SKM-1 treated with dmso at 0.1 percent for 144 hours (cell line): Measurements from ENCODE around the gene USP2.
"Not testable (repeated sequence)": the region's sequence is repeated elsewhere in the genome, so short reads cannot be mapped to it uniquely, and the experiment has no call there.

Experiments
- DNase-seq: peaks from one replicate; lab custom pipeline; 2025; ENCODE audit not compliant: unreplicated experiment; lab: John Stamatoyannopoulos, UW

The USP2 gene

GRCh38 chr11:119414734-119415133 is 33.2 kb upstream of the USP2 start:
- no peak for DNase-seq

DNA sequence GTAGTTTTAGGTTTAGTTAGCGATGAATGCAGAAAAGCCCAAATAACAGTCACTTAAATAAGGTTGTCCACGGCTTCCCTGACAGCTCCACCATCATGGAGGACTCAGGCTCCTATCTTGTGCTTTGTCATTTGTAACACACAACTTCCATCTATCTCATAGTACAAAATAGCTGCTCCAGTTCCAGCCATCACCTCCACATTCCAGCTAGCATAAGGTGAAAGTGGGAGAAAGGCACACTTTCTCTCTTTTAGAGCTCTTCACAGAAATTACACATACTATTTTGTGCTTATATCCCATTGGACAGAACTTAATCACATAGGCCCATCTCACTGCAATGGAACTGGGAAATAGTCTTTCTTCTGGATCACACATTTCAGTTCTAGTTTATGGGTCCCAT is 32.8 kb upstream of the USP2 start:
- DNase-seq: no peak

DNA sequence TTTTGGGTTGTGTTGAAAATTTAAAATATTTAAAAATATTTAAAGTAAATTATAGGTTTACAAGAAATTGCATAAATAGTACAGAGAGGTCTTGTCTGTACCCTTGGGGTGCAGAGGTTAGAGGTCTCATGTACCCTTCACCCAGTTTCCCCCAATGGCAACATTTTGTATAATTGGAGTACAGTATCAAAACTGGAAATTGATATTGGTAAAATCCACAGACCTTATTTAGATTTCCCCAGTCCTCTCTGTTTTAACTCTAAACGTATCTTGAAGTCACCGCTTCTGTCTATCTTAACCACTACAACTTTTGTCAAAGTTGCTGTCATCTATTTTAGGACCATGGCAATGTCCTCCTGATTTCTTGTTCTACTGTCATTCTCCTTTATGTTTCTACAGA is 30.6 kb upstream of the USP2 start:
- DNase-seq: no peak

- no peak for DNase-seq
These were observed 29.0 kb upstream of the USP2 start for GRCh38 chr11:119410501-119410900.

GRCh38 chr11:119409731-119410130 is 28.2 kb upstream of the USP2 start:
- DNase-seq: no peak

DNA sequence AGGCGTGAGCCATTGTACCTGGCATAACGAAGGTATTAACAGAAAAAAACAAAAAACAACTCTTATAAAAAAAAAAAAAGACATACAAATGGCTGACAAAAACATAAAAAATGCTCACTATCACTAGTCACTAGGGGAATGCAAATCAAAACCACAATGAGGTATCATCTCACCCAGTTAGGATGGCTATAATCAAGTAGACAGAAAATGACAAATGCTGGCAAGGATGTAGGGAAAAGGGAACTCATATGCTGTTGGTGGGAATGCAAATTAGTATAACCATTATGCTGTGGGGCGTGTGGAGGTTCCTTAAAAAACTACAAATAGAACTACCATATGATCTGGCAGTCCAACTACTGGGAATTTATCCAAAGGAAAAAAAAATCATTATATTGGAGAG is 24.5 kb upstream of the USP2 start:
- DNase-seq: no peak

- DNase-seq: not testable (repeated sequence)
These were observed 24.0 kb upstream of the USP2 start for GRCh38 chr11:119405448-119405847.

DNA sequence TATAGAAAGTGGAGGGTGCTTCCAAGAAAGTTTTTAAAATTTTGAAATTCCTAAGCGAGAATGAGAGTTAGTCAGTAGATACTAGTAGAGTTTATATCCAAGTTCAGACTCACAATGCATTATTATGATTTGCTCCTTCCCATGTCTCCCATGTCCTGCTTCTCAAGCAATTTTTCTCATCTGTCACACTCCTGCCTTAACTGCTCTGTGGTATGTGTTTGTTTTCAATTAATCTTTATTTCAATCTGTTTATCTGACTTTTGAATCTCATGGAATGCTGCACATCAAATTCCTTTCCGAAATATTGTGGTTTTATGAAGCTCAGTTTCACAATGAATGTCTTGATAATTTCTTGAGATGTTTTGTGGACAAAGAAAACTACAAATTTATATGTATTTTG is 23.4 kb upstream of the USP2 start:
- DNase-seq: no peak

DNA sequence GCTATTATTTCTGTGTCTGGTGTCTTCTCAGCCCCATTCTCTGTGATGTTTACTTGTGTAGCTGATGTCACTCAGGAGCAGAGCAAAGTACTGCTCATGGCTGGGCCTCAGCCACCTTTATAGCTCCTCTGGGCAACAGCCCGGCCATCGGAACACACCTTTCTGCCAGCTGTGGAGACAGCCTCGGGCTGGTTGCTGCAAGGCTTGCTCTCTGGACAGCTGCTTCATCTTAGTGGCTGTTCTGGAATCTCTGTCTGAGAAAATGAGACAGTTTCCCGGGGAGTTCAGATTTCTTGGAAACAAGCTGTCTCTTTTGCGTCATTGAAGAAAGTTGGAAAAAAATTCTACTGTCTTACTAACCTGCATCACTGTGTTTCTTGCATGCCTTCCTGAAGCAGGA is 21.5 kb upstream of the USP2 start:
- no peak for DNase-seq

DNA sequence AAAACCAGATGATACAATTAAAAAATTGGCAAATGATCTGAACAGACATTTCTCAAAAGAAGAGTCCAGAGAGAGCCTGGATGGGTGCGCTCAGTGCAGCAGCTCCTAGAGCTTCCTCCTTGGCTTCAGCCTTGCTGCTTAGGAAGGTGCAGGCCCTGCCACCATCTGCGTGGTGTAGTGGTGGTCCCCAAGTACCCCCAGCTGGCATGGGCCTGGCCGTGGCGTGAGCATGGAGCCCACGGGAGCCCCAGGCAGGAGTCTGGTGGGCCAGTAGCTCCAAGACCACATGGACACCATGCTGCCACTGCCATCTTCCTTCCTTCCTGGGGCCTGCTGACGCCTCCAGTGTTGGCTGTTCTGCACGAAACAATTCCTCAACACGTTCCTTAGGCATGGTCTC is 21.0 kb upstream of the USP2 start:
- DNase-seq: no peak

DNA sequence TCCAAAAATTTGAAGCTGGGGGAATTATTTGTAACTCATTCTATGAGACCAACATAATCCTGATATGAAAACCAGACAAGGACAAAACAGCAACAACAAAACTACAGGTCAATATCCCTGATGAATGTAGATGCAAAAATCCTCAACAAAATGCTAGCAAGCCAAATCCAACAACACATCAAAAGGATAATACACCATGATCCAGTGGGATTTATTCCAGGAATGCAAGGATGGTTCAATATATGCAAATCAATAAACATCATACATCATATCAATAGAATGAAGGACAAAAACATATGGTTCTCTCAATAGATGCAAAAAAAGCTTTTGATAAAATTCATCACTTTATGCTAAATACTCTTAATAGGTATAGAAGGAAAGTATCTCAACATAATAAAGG is 19.4 kb upstream of the USP2 start:
- no peak for DNase-seq

- no peak for DNase-seq
These were observed 16.2 kb upstream of the USP2 start for GRCh38 chr11:119397740-119398139.

DNA sequence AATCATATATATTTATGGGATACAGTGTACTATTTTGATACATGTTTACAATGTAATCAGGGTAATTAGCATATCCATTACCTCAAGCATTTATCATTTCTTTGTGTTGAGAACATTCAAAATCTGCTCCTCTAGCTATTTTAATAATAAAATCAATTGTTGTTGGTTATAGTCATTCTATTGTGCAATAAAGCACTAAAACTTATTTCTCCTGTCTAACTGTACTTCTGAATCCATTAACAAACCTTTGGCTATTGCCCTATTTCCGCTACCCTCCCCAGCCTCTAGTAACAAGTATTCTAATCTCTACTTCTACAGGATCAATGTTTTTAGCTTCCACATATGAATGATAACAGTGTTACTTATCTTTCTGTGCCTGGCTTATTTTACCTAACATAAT is 15.3 kb upstream of the USP2 start:
- no peak for DNase-seq

- no peak for DNase-seq
These were observed 9.8 kb upstream of the USP2 start for GRCh38 chr11:119391275-119391674.

GRCh38 chr11:119389611-119390254 is 8.2 kb upstream of the USP2 start:
- peak; percentile 8 for DNase-seq

DNA sequence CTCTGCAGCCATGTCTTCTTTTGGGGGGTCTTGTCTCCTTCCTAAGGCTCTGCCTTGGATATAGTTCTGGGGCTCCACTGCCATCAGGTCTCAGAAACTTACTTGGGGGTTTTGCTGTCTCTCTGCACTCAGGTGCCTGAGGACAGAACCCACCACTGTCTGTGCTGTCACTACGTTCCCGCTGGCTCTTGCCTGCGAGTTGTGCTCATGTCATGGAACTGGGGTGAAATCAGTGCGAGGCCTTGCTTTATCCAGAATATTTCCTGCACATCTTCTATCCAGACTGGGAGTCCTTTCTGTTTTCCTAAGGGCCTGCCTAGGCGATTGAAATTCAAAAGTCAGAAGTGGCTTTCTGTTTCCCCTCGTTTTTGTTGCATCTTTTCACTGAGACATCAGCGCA is 6.6 kb upstream of the USP2 start:
- DNase-seq: no peak

DNA sequence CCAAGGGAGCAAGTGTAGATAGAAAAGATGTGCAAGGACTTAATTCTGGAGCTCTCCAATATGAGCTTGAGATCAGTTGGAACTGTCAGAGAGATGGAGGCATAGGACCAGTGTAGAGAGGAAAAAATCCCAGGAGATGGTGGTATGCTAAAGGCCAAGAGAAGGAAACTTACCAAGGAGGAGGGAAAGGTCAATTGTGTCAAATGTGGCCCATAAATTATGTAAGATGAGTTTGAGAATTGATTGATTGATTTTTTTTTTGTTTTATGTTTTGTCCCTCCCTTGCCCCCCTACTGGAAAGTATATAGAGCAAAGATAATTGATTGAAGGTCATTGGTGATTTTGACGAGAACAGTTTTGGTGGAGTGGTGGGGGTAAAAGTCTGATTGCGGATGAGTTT is 2.8 kb upstream of the USP2 start:
- no peak for DNase-seq

DNA sequence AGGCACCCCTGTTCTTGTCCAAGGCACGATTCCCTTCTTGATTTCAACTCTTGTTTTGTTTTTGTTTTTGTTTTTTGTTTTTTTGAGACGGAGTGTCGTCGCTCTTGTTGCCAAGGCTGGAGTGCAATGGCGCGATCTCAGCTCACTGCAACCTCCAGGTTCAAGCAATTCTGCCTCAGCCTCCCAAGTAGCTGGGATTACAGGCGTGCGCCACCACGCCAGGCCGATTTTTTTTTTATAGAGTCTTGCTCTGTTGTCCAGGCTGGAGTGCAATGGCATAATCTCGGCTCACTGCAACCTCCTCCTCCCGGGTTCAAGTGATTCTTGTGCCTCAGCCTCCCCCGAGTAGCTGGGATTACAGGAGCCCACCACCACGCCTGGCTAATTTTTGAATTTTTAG is 1.0 kb upstream of the USP2 start:
- not testable (repeated sequence) for DNase-seq

GRCh38 chr11:119382101-119382500 is 611 bp upstream of the USP2 start:
- DNase-seq: no peak

DNA sequence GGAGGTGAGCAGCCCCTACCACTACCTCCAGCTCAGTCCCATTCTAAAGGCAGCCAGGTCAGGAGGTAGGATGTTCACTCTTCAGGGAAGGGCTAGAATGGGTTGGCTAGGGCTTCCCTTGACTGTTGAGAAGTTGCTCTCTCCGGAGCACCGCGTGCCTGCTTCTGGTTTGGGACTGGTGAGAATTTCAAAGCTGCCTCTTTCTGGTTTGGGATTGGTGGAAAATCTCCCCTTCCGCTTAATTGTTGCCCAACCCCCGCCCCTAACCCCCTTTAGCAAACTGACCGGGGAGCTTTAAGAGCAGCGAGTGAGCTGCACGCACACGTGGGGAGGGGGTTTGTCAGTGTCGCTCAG is 686 bp downstream of the USP2 start:
- no peak for DNase-seq

DNA sequence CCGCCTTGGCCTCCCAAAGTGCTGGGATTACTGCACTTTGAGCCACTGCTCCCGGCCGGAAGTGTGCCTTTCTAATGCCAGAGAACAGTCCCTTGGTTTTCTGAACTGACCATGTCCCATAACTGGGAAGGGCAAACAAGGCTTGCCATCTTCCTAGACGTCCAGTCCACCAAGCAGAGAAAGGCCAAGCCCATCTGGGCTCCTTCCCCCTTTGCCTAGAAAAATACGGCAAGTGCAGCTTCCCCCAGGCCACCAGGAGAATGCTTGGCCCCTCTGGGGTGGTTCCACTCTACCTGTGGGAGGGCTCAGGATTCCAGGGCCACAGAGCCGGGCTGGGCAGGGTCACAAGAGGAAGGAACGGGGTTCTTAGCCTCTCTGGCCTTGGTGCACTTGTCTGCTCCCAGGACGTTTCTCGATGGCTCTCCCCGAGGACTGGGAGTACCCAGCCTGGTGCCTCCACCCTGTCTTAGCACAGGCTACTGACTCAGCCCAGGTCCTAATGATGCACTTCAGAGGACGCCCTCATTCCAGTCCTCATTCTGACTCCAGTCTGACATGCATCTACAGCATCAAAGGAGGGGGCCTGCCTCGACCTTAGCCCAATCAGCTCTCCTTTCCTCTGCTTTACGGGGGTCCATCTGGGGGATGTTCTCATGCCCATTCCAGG is 1.2 kb downstream of the USP2 start:
- DNase-seq: no peak

- no peak for DNase-seq
These were observed 2.5 kb downstream of the USP2 start for GRCh38 chr11:119378851-119379465.
